Type B pancreatic cell (in vitro differentiated cells): ENCODE measurements around the gene TOB1. TPM values are rescaled to one million over a fixed set of nuclear protein-coding genes. Genes with fewer than 3 reads are reported as not detected.

Source experiments
- DNase-seq: peaks from one replicate; pipeline ENCODE4 v3.0.0; 2021; ENCODE audit warnings: mixed read lengths; ENCODE audit not compliant: unreplicated experiment; ENCODE audit errors: extremely low spot score
- H3K27ac Mint-ChIP-seq: 2 replicates; pipeline ENCODE4 v1.8.0; 2021; ENCODE audit warnings: mild to moderate bottlenecking, mixed read lengths
- H3K27me3 Mint-ChIP-seq: 2 replicates; pipeline ENCODE4 v1.8.0; 2021; ENCODE audit warnings: mixed read lengths
- H3K36me3 Mint-ChIP-seq: 2 replicates; pipeline ENCODE4 v1.8.0; 2021; ENCODE audit warnings: mixed read lengths
- H3K4me1 Mint-ChIP-seq: one replicate; pipeline ENCODE4 v1.8.0; 2021; ENCODE audit warnings: mixed read lengths; ENCODE audit not compliant: unreplicated experiment
- H3K4me3 Mint-ChIP-seq: 2 replicates; pipeline ENCODE4 v1.8.0; 2021; ENCODE audit warnings: mild to moderate bottlenecking, mixed read lengths
- H3K9me3 Mint-ChIP-seq: 2 replicates; pipeline ENCODE4 v1.8.0; 2021; ENCODE audit warnings: mixed read lengths
- total RNA-seq: library from RNA; stranded (reverse); gene quantifications from 2 replicates; pipeline ENCODE4 v1.2.1, GENCODE V29; 2021; ENCODE audit warnings: low replicate concordance
- TF ChIP-seq, protein P1 (sequence below): fragments of 200-600 bp; sonication (generic); conservative IDR thresholded peaks from 2 replicates; pipeline ENCODE4 v1.5.0; 2021; ENCODE audit warnings: antibody characterized with exemption, mild to moderate bottlenecking

TOB1 gene
- total RNA-seq, 1 donor from 2014 or later: 54.9 TPM

GRCh38 chr17:50892101-50892776, 26.1 kb upstream of the TOB1 start:
- H3K4me3 Mint-ChIP-seq: no peak overlapping the region
- peak overlapping the region; percentile 85 for H3K27ac Mint-ChIP-seq
- H3K4me1 Mint-ChIP-seq: peaks cover 38% of the 10 kb centered on the region
- TF ChIP-seq, protein P1, sequence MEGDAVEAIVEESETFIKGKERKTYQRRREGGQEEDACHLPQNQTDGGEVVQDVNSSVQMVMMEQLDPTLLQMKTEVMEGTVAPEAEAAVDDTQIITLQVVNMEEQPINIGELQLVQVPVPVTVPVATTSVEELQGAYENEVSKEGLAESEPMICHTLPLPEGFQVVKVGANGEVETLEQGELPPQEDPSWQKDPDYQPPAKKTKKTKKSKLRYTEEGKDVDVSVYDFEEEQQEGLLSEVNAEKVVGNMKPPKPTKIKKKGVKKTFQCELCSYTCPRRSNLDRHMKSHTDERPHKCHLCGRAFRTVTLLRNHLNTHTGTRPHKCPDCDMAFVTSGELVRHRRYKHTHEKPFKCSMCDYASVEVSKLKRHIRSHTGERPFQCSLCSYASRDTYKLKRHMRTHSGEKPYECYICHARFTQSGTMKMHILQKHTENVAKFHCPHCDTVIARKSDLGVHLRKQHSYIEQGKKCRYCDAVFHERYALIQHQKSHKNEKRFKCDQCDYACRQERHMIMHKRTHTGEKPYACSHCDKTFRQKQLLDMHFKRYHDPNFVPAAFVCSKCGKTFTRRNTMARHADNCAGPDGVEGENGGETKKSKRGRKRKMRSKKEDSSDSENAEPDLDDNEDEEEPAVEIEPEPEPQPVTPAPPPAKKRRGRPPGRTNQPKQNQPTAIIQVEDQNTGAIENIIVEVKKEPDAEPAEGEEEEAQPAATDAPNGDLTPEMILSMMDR: no peak
- DNase-seq: no peak
- H3K27me3 Mint-ChIP-seq: no peaks in the 10 kb centered on the region
- H3K36me3 Mint-ChIP-seq: no peaks in the 10 kb centered on the region
- no peaks in the 10 kb centered on the region for H3K9me3 Mint-ChIP-seq

- Mint-ChIP-seq H3K4me1 (peaks cover 43% of the 10 kb centered on the region), H3K4me3 (no peak overlapping the region), H3K27me3 (no peaks in the 10 kb centered on the region), H3K9me3 (no peaks in the 10 kb centered on the region), H3K27ac (peak overlapping the region; percentile 88), H3K36me3 (no peaks in the 10 kb centered on the region)
- no peak for DNase-seq
- TF ChIP-seq, protein P1: no peak
These were observed 25.4 kb upstream of the TOB1 start for GRCh38 chr17:50891577-50891989.

- no peaks in the 10 kb centered on the region for H3K27me3 Mint-ChIP-seq
- no peak for DNase-seq
- H3K36me3 Mint-ChIP-seq: no peaks in the 10 kb centered on the region
- TF ChIP-seq, protein P1: no peak
- H3K9me3 Mint-ChIP-seq: no peaks in the 10 kb centered on the region
- peaks cover 43% of the 10 kb centered on the region for H3K4me1 Mint-ChIP-seq
- H3K27ac Mint-ChIP-seq: peak overlapping the region; percentile 88
- peak overlapping the region; percentile 58 for H3K4me3 Mint-ChIP-seq
These were observed 24.7 kb upstream of the TOB1 start for GRCh38 chr17:50890675-50891516.

DNA sequence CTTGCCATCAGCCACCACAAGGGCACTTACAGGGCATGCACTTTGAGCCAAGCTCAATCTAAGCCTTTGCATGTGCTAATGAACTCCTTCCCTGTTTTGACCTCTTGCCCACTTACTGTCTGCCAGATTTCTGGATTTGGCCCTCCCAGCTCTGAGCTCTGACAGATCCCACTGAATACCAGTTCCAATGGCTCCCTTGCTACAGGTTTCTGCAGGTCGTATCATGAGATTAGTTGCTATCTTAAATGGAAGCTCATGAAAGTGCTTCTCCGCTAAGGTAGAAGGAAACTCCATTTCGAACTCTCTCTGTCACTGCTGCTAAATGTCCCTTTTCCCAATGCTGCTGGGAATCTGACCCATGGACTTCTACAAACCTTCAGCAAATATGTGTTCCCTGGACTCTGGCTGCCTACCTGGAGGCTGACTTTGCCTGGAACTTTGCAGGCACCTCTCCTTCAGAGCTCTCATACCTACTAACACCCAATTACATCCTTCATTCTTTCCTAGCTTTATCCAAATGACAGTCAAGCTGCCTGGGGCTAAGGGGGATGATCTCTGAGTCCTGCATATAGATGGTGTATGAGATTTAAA, 23.5 kb upstream of the TOB1 start:
- H3K4me1 Mint-ChIP-seq: peaks cover 37% of the 10 kb centered on the region
- TF ChIP-seq, protein P1: peak; percentile 26
- H3K27me3 Mint-ChIP-seq: no peaks in the 10 kb centered on the region
- no peaks in the 10 kb centered on the region for H3K36me3 Mint-ChIP-seq
- H3K27ac Mint-ChIP-seq: peak overlapping the region; percentile 72
- H3K9me3 Mint-ChIP-seq: no peaks in the 10 kb centered on the region
- DNase-seq: no peak
- no peak overlapping the region for H3K4me3 Mint-ChIP-seq

DNA sequence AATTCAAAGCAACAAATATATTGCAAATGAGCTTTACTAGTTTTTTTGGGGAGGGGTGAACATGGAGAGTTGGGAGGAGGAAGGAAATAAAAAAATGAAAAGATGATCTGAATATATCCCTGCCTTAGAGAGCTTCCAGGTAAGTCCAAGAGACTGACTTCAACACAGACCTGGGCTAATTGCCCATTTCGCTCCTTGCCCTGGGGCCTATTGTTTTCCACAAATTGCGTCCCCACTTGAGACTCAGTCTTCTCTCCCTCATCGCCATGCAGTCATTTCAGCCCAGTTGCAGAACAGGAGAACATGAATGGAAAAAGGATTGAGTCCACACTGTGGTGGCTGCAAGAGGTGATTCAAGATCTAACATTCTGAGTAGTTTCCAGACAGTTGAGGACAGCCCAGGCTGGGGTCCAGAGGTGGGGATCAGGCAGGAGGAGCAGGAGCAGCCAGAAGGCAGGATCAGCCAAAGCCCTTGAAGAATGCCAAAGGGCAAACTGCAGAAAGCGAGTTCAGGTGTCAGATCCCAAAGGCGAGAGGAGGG, 21.6 kb upstream of the TOB1 start:
- no peak overlapping the region for H3K4me3 Mint-ChIP-seq
- peak overlapping the region; percentile 40 for H3K27ac Mint-ChIP-seq
- no peaks in the 10 kb centered on the region for H3K36me3 Mint-ChIP-seq
- DNase-seq: no peak
- no peaks in the 10 kb centered on the region for H3K27me3 Mint-ChIP-seq
- H3K9me3 Mint-ChIP-seq: no peaks in the 10 kb centered on the region
- TF ChIP-seq, protein P1: no peak
- H3K4me1 Mint-ChIP-seq: peaks cover 37% of the 10 kb centered on the region
